Keratinocyte (primary cell): ENCODE measurements around the gene AP4S1.

Source experiments
- CTCF ChIP-seq, 3 experiments: IDR thresholded peaks in 1 of 3; conservative IDR thresholded peaks in 1 of 3; optimal IDR thresholded peaks in 1 of 3; 2 replicates in 2 of 3; 3 replicates in 1 of 3; pipeline versions ENCODE3 to v1.5.1; 2011; ENCODE audit warnings: low read length in 3 of 3, mild to moderate bottlenecking in 3 of 3, moderate library complexity in 2 of 3, control low read depth in 1 of 3, inconsistent platforms in 1 of 3; ENCODE audit not compliant: insufficient read depth in 2 of 3; ENCODE audit errors: extremely low read depth in 1 of 3
- EZH2 ChIP-seq: IDR thresholded peaks from one replicate; pipeline ENCODE4 v1.6.1; 2012; ENCODE audit warnings: inconsistent platforms, mild to moderate bottlenecking, low read length, moderate library complexity

DNA sequence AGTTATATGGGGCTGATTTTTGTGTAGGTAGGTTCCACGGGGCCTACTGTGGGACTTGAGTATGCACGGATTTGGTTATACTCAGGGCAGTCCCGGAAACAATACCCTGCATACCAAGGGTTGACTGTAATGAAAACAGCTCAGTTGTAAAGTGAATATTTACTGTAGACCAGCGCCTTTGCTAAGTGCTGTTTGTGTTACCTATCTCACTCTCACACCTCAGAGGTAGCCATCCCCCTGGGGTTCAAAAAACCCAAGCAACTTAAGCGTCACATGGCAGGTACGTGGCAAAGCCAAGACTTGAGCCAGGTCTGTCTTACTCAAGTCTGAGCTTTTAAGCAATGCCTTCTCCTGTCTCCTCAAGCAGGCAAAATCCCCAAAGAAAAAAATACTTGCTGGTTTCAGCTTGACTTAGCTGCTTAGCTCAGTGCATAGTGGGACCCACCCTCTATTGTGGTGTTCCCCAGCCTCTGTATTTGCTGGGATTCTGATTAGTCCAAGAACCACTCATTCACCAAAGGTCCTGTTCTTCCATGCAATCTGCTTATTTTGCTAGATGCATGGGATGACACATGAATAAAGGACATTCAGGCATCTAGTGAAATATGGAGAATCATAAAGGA lies 34.9 kb downstream of the AP4S1 start:
- no peak for TF ChIP-seq EZH2
- TF ChIP-seq CTCF (optimal IDR thresholded peaks at IDR 0.05 in 1 of 3, IDR thresholded peaks at IDR 0.05 in 1 of 3, conservative IDR thresholded peaks at IDR 0.05 in 1 of 3; ENCODE audit: extremely low read depth in 1 of 3, insufficient read depth in 2 of 3, low read length in 3 of 3) = no peak
